Spleen (tissue), 7 donors: ENCODE measurements around the gene TNPO1.

Experiments used
- POLR2A ChIP-seq, 3 donors: fragments of 450-650 bp; IDR thresholded peaks; one replicate each; pipeline ENCODE4 v1.5.1; 2017; ENCODE audit warnings: antibody characterized with exemption in 3 of 3, mild to moderate bottlenecking in 1 of 3
- POLR2AphosphoS5 ChIP-seq, 3 donors: sonication (generic); formaldehyde crosslinking; IDR thresholded peaks; one replicate each; pipeline ENCODE4 v1.5.1; 2017; ENCODE audit warnings: antibody characterized with exemption in 3 of 3
- TF ChIP-seq, protein P1 (sequence below), 11 experiments: fragments of 200-600 bp in 7 of 11; fragments of 450-650 bp in 4 of 11; sonication (generic) in 4 of 11; IDR thresholded peaks in 8 of 11; conservative IDR thresholded peaks in 3 of 11; 1 replicate in 7 of 11; 2 replicates in 4 of 11; pipeline versions ENCODE4 v1.4.0 to v1.8.0; 2016 to 2021; ENCODE audit warnings: antibody characterized with exemption in 11 of 11, inconsistent platforms in 4 of 11, mild to moderate bottlenecking in 1 of 11
- donor health status: DM: no; HTN: no; CAD: no; lungs with moderate emphysema.
- donor health status: DM: no; HTN: no; CAD: no.
- donor health status: DM: no; HTN: no; CAD: no.

DNA sequence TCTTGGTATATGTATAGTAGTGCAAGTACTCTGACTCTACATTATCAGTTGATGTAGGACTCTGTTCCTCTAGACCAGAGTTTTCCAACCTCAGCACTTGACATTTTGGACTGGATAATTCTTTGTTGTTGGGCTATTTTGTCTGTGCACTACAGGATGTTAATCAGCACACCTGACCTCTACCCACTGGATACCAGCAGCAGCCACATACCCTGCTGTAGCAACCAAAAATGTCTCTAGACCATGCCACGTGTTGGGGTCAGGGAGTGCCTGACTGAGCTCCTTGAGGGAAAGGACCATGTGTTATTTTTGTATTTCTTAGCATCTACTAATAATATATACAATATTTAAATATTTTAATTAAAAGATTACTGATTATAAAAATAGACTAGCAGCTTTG, 42.7 kb downstream of the TNPO1 start:
- TF ChIP-seq POLR2A (IDR thresholded peaks at IDR 0.05) (no peak), POLR2AphosphoS5 (IDR thresholded peaks at IDR 0.05) (no peak)
- TF ChIP-seq, protein P1, sequence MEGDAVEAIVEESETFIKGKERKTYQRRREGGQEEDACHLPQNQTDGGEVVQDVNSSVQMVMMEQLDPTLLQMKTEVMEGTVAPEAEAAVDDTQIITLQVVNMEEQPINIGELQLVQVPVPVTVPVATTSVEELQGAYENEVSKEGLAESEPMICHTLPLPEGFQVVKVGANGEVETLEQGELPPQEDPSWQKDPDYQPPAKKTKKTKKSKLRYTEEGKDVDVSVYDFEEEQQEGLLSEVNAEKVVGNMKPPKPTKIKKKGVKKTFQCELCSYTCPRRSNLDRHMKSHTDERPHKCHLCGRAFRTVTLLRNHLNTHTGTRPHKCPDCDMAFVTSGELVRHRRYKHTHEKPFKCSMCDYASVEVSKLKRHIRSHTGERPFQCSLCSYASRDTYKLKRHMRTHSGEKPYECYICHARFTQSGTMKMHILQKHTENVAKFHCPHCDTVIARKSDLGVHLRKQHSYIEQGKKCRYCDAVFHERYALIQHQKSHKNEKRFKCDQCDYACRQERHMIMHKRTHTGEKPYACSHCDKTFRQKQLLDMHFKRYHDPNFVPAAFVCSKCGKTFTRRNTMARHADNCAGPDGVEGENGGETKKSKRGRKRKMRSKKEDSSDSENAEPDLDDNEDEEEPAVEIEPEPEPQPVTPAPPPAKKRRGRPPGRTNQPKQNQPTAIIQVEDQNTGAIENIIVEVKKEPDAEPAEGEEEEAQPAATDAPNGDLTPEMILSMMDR (IDR thresholded peaks at IDR 0.05 in 8 of 11, conservative IDR thresholded peaks at IDR 0.05 in 3 of 11), result no peak
